H54 (cell line): ENCODE data around the gene OSER1.

Experiments used
- DNase-seq: peaks from one replicate; pipeline ENCODE4 v3.0.0; 2011; ENCODE audit warnings: low spot score, mixed read lengths; ENCODE audit not compliant: insufficient read length
- FAIRE-seq: peaks from 3 replicates; lab custom pipeline; 2011; peaks lifted over from hg19 to GRCh38; lab: Jason Lieb, UNC
- POLR2A ChIP-seq: IDR thresholded peaks from 2 replicates; pipeline ENCODE4 v1.6.1; 2011; ENCODE audit warnings: low read depth, mild to moderate bottlenecking, low read length

The OSER1 gene

GRCh38 chr20:44186201-44186600, 24.4 kb downstream of the OSER1 start:
- TF ChIP-seq POLR2A: no peak
- FAIRE-seq: no peak
- DNase-seq: no peak

DNA sequence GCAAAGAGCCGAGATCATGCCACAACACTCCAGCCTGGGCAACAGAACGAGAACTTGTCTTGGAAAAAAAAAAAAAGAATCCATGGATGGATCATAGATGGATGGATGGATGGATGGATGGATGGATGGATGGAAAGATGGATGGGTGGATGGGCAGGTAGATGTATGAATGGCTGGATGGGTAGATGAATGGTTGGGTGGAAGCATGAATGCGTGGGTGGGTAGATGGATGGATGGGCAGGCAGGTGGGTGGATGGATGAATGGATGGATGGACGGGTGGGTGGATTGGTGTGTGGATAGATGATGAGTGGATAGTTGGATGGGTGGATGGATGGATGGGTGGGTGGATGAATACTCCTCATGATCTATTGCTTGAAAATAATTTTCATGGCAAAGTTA, 25.0 kb downstream of the OSER1 start:
- no peak for TF ChIP-seq POLR2A
- FAIRE-seq: no peak

GRCh38 chr20:44183282-44183681, 27.3 kb downstream of the OSER1 start:
- no peak for TF ChIP-seq POLR2A

More for the DNA sequence above, 25.0 kb downstream of the OSER1 start:
- no peak for DNase-seq

DNA sequence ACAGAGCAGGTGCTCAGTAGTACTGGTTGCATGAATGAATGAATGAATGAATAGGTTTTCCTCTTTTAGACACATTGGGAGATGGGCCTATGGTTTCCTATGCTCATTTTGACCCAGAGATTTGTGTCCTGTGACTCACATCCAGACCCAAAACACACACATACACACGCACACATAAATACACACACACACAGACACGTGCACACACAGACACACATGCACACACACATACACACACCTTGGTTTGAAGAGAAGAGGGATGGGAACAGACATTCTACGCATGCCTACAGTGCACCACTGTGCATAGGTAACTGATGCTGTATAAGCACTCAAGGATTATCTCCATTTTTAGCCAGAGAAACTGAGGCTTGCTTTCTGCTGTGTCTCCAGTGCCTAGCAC, 27.7 kb downstream of the OSER1 start:
- no peak for DNase-seq
- no peak for FAIRE-seq
- TF ChIP-seq POLR2A: no peak

More at GRCh38 chr20:44183282-44183681, 27.3 kb downstream of the OSER1 start:
- FAIRE-seq (no peak), DNase-seq (no peak)

- FAIRE-seq (no peak), DNase-seq (no peak)
- TF ChIP-seq POLR2A: no peak
Measured at GRCh38 chr20:44182135-44182765, 28.3 kb downstream of the OSER1 start.

DNA sequence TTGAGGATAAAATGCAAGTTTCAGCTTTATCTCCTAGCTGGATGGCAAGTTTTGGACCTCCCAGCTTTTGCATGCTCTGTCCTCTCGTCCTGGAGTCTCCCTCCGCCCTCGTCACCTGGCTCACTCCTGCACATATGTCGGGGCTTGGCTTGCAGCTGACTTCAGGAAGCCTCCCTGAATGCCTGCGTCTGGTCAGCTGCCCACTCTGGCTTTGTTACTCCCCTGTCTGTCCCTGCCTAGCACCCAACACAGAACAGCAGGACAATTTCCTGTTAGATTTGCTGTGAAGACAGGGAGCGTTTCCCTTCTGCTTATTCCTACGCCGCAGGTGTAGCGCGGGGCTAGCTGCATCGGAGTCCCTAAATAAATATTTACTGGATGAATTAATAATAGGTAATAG, 29.0 kb downstream of the OSER1 start:
- DNase-seq (no peak), FAIRE-seq (no peak)
- TF ChIP-seq POLR2A: no peak

GRCh38 chr20:44180814-44181213, 29.8 kb downstream of the OSER1 start:
- FAIRE-seq: no peak
- TF ChIP-seq POLR2A: no peak
- DNase-seq: no peak

DNA sequence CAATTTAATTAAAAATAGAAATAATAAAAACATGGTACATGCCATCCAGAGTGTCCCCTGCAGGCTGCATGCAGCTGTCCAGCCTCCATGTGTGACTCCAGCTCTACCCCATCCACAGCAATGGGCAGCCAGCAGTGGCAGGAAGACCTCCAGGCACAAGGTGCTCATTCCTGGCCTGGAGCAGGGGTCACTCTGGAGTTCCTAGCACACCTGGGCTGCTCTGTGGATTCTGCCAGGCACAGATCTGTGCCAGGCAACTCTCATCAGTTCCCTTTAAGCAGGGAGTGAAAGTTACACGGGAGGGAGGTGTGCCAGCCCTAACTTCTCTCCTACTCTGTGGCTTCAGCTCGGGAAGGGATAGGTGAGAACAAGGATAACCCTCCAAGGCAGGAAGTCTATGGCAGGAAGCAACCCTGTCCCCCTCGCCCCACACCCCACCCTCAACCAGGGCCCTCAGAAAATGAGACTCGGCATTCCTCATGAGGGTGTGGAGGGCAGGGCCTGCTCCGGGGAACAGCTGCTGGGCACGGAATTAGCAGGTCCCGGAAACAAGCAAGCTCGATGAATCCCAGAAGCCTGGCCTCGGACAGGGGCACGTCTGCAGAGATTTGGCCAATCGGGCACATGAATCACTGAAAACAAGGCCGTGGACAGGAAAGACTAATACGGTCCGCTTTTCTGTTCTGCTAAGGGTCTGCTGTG, 33.6 kb downstream of the OSER1 start:
- TF ChIP-seq POLR2A: no peak
- FAIRE-seq (no peak), DNase-seq (no peak)

DNA sequence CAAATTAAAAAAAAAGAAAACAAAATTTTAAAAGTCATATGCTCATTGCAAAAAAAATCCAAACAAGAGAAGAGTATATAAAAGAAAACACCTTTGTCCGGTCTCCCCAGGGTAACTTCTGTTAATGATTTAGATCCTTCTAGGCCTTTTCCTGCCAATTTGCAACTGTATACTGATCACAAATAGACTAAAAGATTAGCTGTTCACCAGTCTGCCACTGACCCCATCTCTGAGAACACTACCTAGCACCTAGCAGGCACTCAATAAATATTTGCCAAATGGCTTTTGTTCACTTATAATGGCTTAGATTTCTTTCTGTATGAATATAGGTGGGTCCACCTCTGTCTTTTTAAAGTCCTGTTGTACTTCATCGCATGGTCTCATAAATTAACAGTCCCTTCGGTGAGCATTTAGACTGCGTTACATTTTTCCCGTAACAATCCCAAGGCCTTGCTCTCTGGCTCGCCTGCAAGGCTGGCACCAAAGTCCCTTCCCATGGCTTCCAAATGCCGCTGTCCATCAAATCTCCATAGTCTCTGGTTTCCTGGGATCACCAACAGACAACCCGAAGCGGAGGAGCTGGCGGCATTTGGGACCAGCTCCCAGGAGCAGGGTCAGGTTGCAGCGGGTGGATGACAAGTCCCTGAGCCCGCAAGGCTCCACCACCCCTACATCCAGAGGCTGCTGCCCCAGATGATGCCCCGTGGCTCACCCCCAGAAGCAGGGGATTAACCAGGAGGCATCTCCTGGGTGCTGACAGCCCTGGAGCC, 35.4 kb downstream of the OSER1 start:
- no peak for TF ChIP-seq POLR2A
- FAIRE-seq (no peak), DNase-seq (no peak)

GRCh38 chr20:44173846-44174245, 36.7 kb downstream of the OSER1 start:
- FAIRE-seq: no peak
- TF ChIP-seq POLR2A: no peak
- DNase-seq: no peak

DNA sequence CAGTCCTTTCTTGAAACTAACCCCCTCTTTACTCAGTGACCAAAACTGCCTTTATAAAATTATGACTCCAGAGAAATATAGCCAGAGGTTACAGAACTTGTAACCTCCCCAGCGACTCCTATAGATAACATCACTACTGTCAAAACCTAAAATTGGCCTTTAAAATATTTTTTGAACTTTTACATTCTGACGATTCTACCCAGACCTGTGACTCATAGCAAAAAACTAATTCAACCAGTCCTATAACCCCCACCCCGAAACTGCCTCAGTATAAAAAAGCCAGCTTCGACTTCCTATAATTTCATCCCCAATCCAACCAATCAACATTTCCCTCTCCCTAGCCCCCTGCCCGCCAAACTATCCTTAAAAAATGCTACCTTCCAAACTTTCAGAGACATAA, 37.5 kb downstream of the OSER1 start:
- no peak for TF ChIP-seq POLR2A
- no peak for DNase-seq
- no peak for FAIRE-seq

GRCh38 chr20:44172572-44172950, 38.0 kb downstream of the OSER1 start:
- TF ChIP-seq POLR2A: no peak
- DNase-seq (no peak), FAIRE-seq (no peak)

DNA sequence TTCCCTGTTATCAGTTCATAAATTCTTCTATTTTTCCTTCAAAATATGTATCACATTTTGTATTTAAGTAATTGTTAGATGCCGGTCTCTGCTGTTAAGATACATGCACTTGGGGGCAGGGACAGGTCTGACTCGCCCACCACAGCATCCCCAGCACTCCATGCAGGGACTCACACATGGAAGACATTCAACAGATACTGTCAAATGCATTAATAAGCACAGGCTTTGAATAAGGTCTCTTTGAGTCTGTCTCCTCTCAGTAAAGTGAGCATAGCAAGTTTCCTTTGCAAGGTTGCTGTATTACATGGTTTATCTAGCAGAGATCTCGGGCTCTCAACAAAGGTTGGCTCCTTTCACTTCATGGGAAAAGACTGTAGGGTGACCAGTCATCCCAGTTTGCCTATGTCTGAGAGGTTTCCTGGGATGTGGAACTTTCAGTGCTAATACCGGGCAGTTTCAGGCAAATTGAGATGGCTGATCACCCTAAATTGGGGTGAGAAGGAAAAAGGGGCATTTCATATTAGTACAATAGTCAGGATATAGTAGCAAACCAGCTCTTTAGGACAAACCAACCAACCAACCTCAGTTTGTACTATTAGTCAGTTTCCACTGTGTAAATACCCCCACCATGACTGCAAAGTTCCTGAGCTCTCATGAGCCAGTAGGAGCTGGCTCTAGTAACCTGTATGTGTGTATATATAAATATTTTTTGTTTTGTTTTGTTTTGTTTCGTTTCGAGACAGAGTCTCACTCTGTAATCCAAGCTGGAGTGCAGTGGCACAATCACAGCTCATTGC, 38.6 kb downstream of the OSER1 start:
- no peak for DNase-seq
- FAIRE-seq: no peak

More for the DNA sequence above, 38.6 kb downstream of the OSER1 start:
- no peak for TF ChIP-seq POLR2A
